ENCODE results near the gene FRMD4A. TPM values are rescaled to one million over a fixed set of nuclear protein-coding genes. Genes with fewer than 3 reads are reported as not detected.
A peak's percentile ranks its signal among the peaks of the same experiment; 100 is the strongest.

FRMD4A gene
- total and polyA plus RNA-seq, 2 of the 4 experiments (the other 2 are of a cell fraction), result 30.3 to 68.8 TPM

- TF ChIP-seq, protein P1, sequence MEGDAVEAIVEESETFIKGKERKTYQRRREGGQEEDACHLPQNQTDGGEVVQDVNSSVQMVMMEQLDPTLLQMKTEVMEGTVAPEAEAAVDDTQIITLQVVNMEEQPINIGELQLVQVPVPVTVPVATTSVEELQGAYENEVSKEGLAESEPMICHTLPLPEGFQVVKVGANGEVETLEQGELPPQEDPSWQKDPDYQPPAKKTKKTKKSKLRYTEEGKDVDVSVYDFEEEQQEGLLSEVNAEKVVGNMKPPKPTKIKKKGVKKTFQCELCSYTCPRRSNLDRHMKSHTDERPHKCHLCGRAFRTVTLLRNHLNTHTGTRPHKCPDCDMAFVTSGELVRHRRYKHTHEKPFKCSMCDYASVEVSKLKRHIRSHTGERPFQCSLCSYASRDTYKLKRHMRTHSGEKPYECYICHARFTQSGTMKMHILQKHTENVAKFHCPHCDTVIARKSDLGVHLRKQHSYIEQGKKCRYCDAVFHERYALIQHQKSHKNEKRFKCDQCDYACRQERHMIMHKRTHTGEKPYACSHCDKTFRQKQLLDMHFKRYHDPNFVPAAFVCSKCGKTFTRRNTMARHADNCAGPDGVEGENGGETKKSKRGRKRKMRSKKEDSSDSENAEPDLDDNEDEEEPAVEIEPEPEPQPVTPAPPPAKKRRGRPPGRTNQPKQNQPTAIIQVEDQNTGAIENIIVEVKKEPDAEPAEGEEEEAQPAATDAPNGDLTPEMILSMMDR (conservative IDR thresholded peaks at IDR 0.05; ENCODE audit: low read depth, low read length), result no peak
- TF ChIP-seq RCOR1 (IDR thresholded peaks at IDR 0.05; ENCODE audit: insufficient replicate concordance, low read length) (no peak), POLR2A (IDR thresholded peaks at IDR 0.05; ENCODE audit: low read depth, low read length) (no peak), MXI1 (IDR thresholded peaks at IDR 0.05; ENCODE audit: borderline replicate concordance, low read depth, low read length) (no peak), FOS (IDR thresholded peaks at IDR 0.05; ENCODE audit: low read depth, low read length) (no peak), CEBPB (IDR thresholded peaks at IDR 0.05; ENCODE audit: low read depth, low read length) (no peak), RFX5 (IDR thresholded peaks at IDR 0.05; ENCODE audit: low read depth, low read length) (no peak), NFE2L2 (IDR thresholded peaks at IDR 0.05; ENCODE audit: low read depth, low read length) (no peak), ELK1 (IDR thresholded peaks at IDR 0.05; ENCODE audit: borderline replicate concordance, low read depth, low read length) (no peak), MAZ (IDR thresholded peaks at IDR 0.05; ENCODE audit: borderline replicate concordance, low read depth, low read length) (no peak), BHLHE40 (IDR thresholded peaks at IDR 0.05; ENCODE audit: low read depth, low read length) (no peak), CHD1 (IDR thresholded peaks at IDR 0.05; ENCODE audit: low read depth, low read length) (no peak), RAD21 (IDR thresholded peaks at IDR 0.05; ENCODE audit: low read length) (no peak)
- TF ChIP-seq, protein P2, sequence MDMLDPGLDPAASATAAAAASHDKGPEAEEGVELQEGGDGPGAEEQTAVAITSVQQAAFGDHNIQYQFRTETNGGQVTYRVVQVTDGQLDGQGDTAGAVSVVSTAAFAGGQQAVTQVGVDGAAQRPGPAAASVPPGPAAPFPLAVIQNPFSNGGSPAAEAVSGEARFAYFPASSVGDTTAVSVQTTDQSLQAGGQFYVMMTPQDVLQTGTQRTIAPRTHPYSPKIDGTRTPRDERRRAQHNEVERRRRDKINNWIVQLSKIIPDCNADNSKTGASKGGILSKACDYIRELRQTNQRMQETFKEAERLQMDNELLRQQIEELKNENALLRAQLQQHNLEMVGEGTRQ (IDR thresholded peaks at IDR 0.05; ENCODE audit: low read depth, low read length), result no peak
- no peaks in the 10 kb centered on the region for H4K20me1 ChIP-seq (ENCODE audit: insufficient read depth, low read length)
- no peak overlapping the region for H3K4ac ChIP-seq (ENCODE audit: low read depth, low read length)
- H3K9me3 ChIP-seq (ENCODE audit: control insufficient read depth, insufficient read depth, low read length), result no peaks in the 10 kb centered on the region
- H4K5ac ChIP-seq (ENCODE audit: low read depth, low read length), result no peak overlapping the region
- no peak overlapping the region for H3K4me2 ChIP-seq (ENCODE audit: low read depth, low read length)
- no peak overlapping the region for H2AK5ac ChIP-seq (ENCODE audit: low read depth, low read length)
- dilution Hi-C loops (cut with HindIII; ENCODE audit: low sequenced_read_pairs, unreplicated experiment) (no loop called here), intact Hi-C loops (cut with micrococcal nuclease) (loop anchor here (1.0 to 10.0 kb wide), 6 partner anchors 105 to 691 kb away; no protein-coding TSS in a partner anchor), in situ Hi-C loops (cut with MboI; ENCODE audit: low sequenced_read_pairs) (loop anchor here (5.0 to 10.0 kb wide), 2 partner anchors 305 to 388 kb away; no protein-coding TSS in a partner anchor)
- peaks cover 0 to 36% of the 10 kb centered on the region in 2 experiments; a peak in 3 of 4 replicates for H3K79me1 ChIP-seq (ENCODE audit: low read depth in 1 of 2, low read length in 2 of 2)
- CTCF ChIA-PET, result interaction anchor here (0.6 to 1.1 kb wide), 12 partner anchors 64 to 1377 kb away, joined by 3 to 7 read pairs (median 4); no protein-coding TSS in a partner anchor
- no peak overlapping the region for H3K14ac ChIP-seq (replicated peaks; ENCODE audit: low read depth, low read length)
- H2BK20ac ChIP-seq (ENCODE audit: low read depth, low read length), result 0 out of 2 replicates have a peak overlapping the region, but pooled peaks have one; percentile 9
- H3K27me3 ChIP-seq (ENCODE audit: control insufficient read depth, insufficient read depth, low read length), result no peaks in the 10 kb centered on the region
- H3K27ac ChIP-seq (ENCODE audit: insufficient read depth, low read length), result no peak overlapping the region
- no peak overlapping the region for H2BK15ac ChIP-seq (ENCODE audit: low read depth, low read length)
- peak overlapping the region in 1 of 2 experiments; percentile 15; a peak in 2 of 4 replicates for H4K8ac ChIP-seq (ENCODE audit: low read depth in 2 of 2, low read length in 2 of 2)
- peaks cover 21% of the 10 kb centered on the region for H3K4me1 ChIP-seq (ENCODE audit: control insufficient read depth, insufficient read depth, low read length)
- H3K18ac ChIP-seq (ENCODE audit: low read depth, low read length), result no peak overlapping the region
- peaks cover 15% of the 10 kb centered on the region for H3K9me1 ChIP-seq (ENCODE audit: insufficient read depth, low read length)
- H2BK5ac ChIP-seq (ENCODE audit: low read depth, low read length, poor library complexity, severe bottlenecking), result no peak overlapping the region
- no peak overlapping the region for H2BK120ac ChIP-seq (ENCODE audit: low read depth, low read length)
- BruUV-seq (replicated peaks), result no TSS peak
- no peak overlapping the region for H4K91ac ChIP-seq (ENCODE audit: insufficient read depth, low read depth, low read length)
- DNase-seq, result peak; percentile 37
- H3K4me3 ChIP-seq (ENCODE audit: insufficient read depth, low read depth, low read length), result no peak overlapping the region
- no CpG with 5 or more reads among the region's 11 CpGs for WGBS, 2 experiments (ENCODE audit: extremely low coverage in 2 of 2, insufficient read length in 1 of 2)
- no peak for ATAC-seq (ENCODE audit: low read depth)
- POLR2A ChIA-PET (ENCODE audit: unreplicated experiment), result interaction anchor here (0.6 kb wide), 1 partner anchor 13 kb away, joined by 4 read pairs; no protein-coding TSS in a partner anchor
- H3K56ac ChIP-seq (ENCODE audit: extremely low read depth, insufficient read depth, low read length), result no peak overlapping the region
- peaks cover 9% of the 10 kb centered on the region for H3K36me3 ChIP-seq (ENCODE audit: control insufficient read depth, insufficient read depth, low read length)
- H2AK9ac ChIP-seq (replicated peaks; ENCODE audit: low read depth, low read length, poor library complexity), result no peak overlapping the region
- no peak overlapping the region for H2AFZ ChIP-seq (replicated peaks; ENCODE audit: low read length, poor library complexity)
- no peak overlapping the region for H3K23ac ChIP-seq (ENCODE audit: low read depth, low read length)
- H3K9ac ChIP-seq (ENCODE audit: low read depth, low read length), result no peak overlapping the region
Measured at GRCh38 chr10:13787015-13787421, 543.7 kb downstream of the FRMD4A start.

Data from IMR-90 (cell line).